HEK293 (cell line): ENCODE measurements around the gene UBR4.

Experiments used
- ZNF776 ChIP-seq: fragments of 450-650 bp; formaldehyde crosslinking; IDR thresholded peaks from 2 replicates; pipeline ENCODE4 v1.5.0; 2017; ENCODE audit warnings: missing biosample characterization, missing genetic modification characterization, borderline replicate concordance
- TF ChIP-seq, protein P1 (sequence below): fragments of 450-650 bp; formaldehyde crosslinking; IDR thresholded peaks from 2 replicates; pipeline ENCODE4 v1.5.1; 2016; ENCODE audit warnings: missing biosample characterization, missing genetic modification characterization

DNA sequence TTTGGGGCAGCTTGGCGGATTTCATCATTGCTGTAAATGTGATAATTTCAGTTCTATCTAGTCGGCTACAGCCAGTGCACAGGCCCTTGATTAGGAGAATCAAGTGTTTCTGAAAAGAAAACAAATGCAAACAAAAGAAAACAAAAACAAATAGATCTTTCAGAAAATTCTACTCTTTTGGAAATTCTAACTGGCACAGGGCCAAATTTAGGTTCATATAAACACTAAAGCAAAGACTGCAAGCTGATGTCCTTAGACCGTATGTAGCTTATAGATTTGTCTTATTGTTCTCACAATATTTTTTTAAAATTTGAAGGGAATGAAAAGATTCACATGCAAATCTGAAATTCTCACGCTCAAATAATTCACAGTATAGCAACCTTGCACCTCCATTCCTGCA, 11.2 kb downstream of the UBR4 start:
- TF ChIP-seq, protein P1, sequence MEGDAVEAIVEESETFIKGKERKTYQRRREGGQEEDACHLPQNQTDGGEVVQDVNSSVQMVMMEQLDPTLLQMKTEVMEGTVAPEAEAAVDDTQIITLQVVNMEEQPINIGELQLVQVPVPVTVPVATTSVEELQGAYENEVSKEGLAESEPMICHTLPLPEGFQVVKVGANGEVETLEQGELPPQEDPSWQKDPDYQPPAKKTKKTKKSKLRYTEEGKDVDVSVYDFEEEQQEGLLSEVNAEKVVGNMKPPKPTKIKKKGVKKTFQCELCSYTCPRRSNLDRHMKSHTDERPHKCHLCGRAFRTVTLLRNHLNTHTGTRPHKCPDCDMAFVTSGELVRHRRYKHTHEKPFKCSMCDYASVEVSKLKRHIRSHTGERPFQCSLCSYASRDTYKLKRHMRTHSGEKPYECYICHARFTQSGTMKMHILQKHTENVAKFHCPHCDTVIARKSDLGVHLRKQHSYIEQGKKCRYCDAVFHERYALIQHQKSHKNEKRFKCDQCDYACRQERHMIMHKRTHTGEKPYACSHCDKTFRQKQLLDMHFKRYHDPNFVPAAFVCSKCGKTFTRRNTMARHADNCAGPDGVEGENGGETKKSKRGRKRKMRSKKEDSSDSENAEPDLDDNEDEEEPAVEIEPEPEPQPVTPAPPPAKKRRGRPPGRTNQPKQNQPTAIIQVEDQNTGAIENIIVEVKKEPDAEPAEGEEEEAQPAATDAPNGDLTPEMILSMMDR (tag by site-specific recombination): no peak
- no peak for TF ChIP-seq ZNF776 (tag by site-specific recombination)
